MM.1S (cell line): ENCODE results near the gene IFT20.
A peak's percentile ranks its signal among the peaks of the same experiment; 100 is the strongest.

ENCODE experiments used
- DNase-seq: peaks from one replicate; pipeline ENCODE4 v3.0.0-alpha.2; 2015
- H2AFZ ChIP-seq: fragments of 300-600 bp; sonication (generic); 2 replicates; pipeline ENCODE4 v1.6.0; 2016; ENCODE audit warnings: antibody characterized with exemption, low read length
- H3F3A ChIP-seq: fragments of 300-600 bp; sonication (generic); 2 replicates; pipeline ENCODE4 v1.6.1; 2016; ENCODE audit warnings: mild to moderate bottlenecking, antibody characterized with exemption, low read length, moderate library complexity, mixed read lengths; ENCODE audit not compliant: insufficient read depth
- H3K27ac ChIP-seq: fragments of 300-600 bp; sonication (generic); 2 replicates; pipeline ENCODE4 v1.5.1; 2016; ENCODE audit warnings: mild to moderate bottlenecking, low read length
- H3K27me3 ChIP-seq: fragments of 300-600 bp; sonication (generic); replicated peaks from 2 replicates; pipeline ENCODE4 v1.6.0; 2016; ENCODE audit warnings: low read length; ENCODE audit not compliant: insufficient read depth
- H3K36me3 ChIP-seq: fragments of 300-600 bp; sonication (generic); replicated peaks from 2 replicates; pipeline ENCODE4 v1.6.1; 2016; ENCODE audit warnings: mild to moderate bottlenecking, low read length, mixed read lengths; ENCODE audit not compliant: insufficient read depth
- H3K4me1 ChIP-seq: fragments of 300-600 bp; sonication (generic); 2 replicates; pipeline ENCODE4 v1.6.1; 2016; ENCODE audit warnings: low read length, mixed read lengths
- H3K4me2 ChIP-seq: fragments of 300-600 bp; sonication (generic); 2 replicates; pipeline ENCODE4 v1.6.0; 2016; ENCODE audit warnings: low read depth, low read length
- H3K4me3 ChIP-seq: fragments of 300-600 bp; sonication (generic); 2 replicates; pipeline ENCODE4 v1.5.1; 2016; ENCODE audit warnings: low read length, mixed read lengths
- H3K79me2 ChIP-seq: fragments of 300-600 bp; sonication (generic); 2 replicates; pipeline ENCODE4 v1.6.1; 2016; ENCODE audit warnings: mixed run types, low read length, mixed read lengths
- H3K9ac ChIP-seq: fragments of 300-600 bp; sonication (generic); 2 replicates; pipeline ENCODE4 v1.6.1; 2016; ENCODE audit warnings: low read length, mixed read lengths
- H3K9me2 ChIP-seq: fragments of 300-600 bp; sonication (generic); replicated peaks from 2 replicates; pipeline ENCODE4 v1.6.1; 2016; ENCODE audit warnings: mild to moderate bottlenecking, low read length, mixed read lengths; ENCODE audit not compliant: insufficient read depth
- H3K9me3 ChIP-seq: fragments of 300-600 bp; sonication (generic); replicated peaks from 2 replicates; pipeline ENCODE4 v1.6.1; 2016; ENCODE audit warnings: mild to moderate bottlenecking, low read length, mixed read lengths; ENCODE audit not compliant: insufficient read depth
- H4K20me1 ChIP-seq: fragments of 300-600 bp; sonication (generic); 2 replicates; pipeline ENCODE4 v1.6.1; 2016; ENCODE audit warnings: mild to moderate bottlenecking, low read length, moderate library complexity, mixed read lengths; ENCODE audit not compliant: insufficient read depth
- CTCF ChIP-seq: fragments of 300-600 bp; sonication (generic); IDR thresholded peaks from 2 replicates; pipeline ENCODE4 v1.5.1; 2016; ENCODE audit warnings: antibody characterized with exemption, low read length, mixed read lengths
- EZH2 ChIP-seq: fragments of 300-600 bp; sonication (generic); optimal IDR thresholded peaks from 2 replicates; pipeline ENCODE3; 2017; ENCODE audit warnings: low read depth, mild to moderate bottlenecking, antibody characterized with exemption, low read length, mixed read lengths
- EZH2phosphoT487 ChIP-seq: fragments of 300-600 bp; sonication (generic); IDR thresholded peaks from 2 replicates; pipeline ENCODE4 v1.6.1; 2018; ENCODE audit warnings: antibody characterized with exemption, low read length

The IFT20 gene

GRCh38 chr17:28346746-28347246, 11.5 kb upstream of the IFT20 start:
- no peaks in the 10 kb centered on the region for H3K9me3 ChIP-seq
- no peak for TF ChIP-seq EZH2phosphoT487
- 0 out of 2 replicates have a peak, but pooled peaks have one; percentile 8 for TF ChIP-seq CTCF
- H3K27me3 ChIP-seq = no peaks in the 10 kb centered on the region
- no peak overlapping the region for H3K27ac ChIP-seq
- H3K4me1 ChIP-seq = peaks cover 26% of the 10 kb centered on the region
- DNase-seq = no peak
- H3K4me3 ChIP-seq = no peak overlapping the region
- H3F3A ChIP-seq = peaks cover 22% of the 10 kb centered on the region
- peaks cover 15% of the 10 kb centered on the region for H3K36me3 ChIP-seq
- no peaks in the 10 kb centered on the region for H3K9me2 ChIP-seq
- no peak overlapping the region for H2AFZ ChIP-seq
- H4K20me1 ChIP-seq = no peaks in the 10 kb centered on the region
- no peak overlapping the region for H3K9ac ChIP-seq
- no peak overlapping the region for H3K4me2 ChIP-seq
- no peaks in the 10 kb centered on the region for H3K79me2 ChIP-seq

GRCh38 chr17:28346199-28346580, 10.9 kb upstream of the IFT20 start:
- H3K4me1 ChIP-seq = peaks cover 26% of the 10 kb centered on the region
- DNase-seq = no peak
- no peaks in the 10 kb centered on the region for H3K9me3 ChIP-seq
- TF ChIP-seq EZH2 = no peak
- TF ChIP-seq EZH2phosphoT487 = no peak
- TF ChIP-seq CTCF = no peak
- no peaks in the 10 kb centered on the region for H4K20me1 ChIP-seq
- no peaks in the 10 kb centered on the region for H3K79me2 ChIP-seq
- no peak overlapping the region for H3K4me3 ChIP-seq
- no peak overlapping the region for H3K9ac ChIP-seq
- no peaks in the 10 kb centered on the region for H3K9me2 ChIP-seq
- no peaks in the 10 kb centered on the region for H3K27me3 ChIP-seq
- H3F3A ChIP-seq = peaks cover 22% of the 10 kb centered on the region
- no peak overlapping the region for H3K4me2 ChIP-seq
- no peak overlapping the region for H3K27ac ChIP-seq
- no peak overlapping the region for H2AFZ ChIP-seq
- H3K36me3 ChIP-seq = peaks cover 14% of the 10 kb centered on the region

GRCh38 chr17:28345419-28346198, 10.3 kb upstream of the IFT20 start:
- TF ChIP-seq EZH2phosphoT487 = no peak
- H4K20me1 ChIP-seq = no peaks in the 10 kb centered on the region
- no peak overlapping the region for H3K9ac ChIP-seq
- no peak overlapping the region for H3K27ac ChIP-seq
- no peak overlapping the region for H2AFZ ChIP-seq
- H3K4me1 ChIP-seq = peaks cover 26% of the 10 kb centered on the region
- H3K36me3 ChIP-seq = peaks cover 14% of the 10 kb centered on the region
- H3F3A ChIP-seq = peaks cover 22% of the 10 kb centered on the region
- no peaks in the 10 kb centered on the region for H3K27me3 ChIP-seq
- no peaks in the 10 kb centered on the region for H3K79me2 ChIP-seq
- H3K9me3 ChIP-seq = no peaks in the 10 kb centered on the region
- no peak overlapping the region for H3K4me2 ChIP-seq
- DNase-seq = no peak
- H3K4me3 ChIP-seq = no peak overlapping the region
- no peaks in the 10 kb centered on the region for H3K9me2 ChIP-seq

GRCh38 chr17:28344435-28344901, 9.2 kb upstream of the IFT20 start:
- Histone ChIP-seq H3K27me3 (no peaks in the 10 kb centered on the region), H4K20me1 (no peaks in the 10 kb centered on the region), H3K4me2 (peak overlapping the region; percentile 48), H3K27ac (peak overlapping the region; percentile 75; the same call in 1 of the 2 replicates), H3K9ac (no peak overlapping the region), H3K79me2 (peaks cover under 1% of the 10 kb centered on the region; the same call in 1 of the 2 replicates), H3K4me1 (peaks cover 26% of the 10 kb centered on the region), H2AFZ (no peak overlapping the region), H3K9me3 (no peaks in the 10 kb centered on the region), H3K4me3 (no peak overlapping the region), H3K36me3 (peaks cover 14% of the 10 kb centered on the region), H3F3A (peaks cover 22% of the 10 kb centered on the region), H3K9me2 (no peaks in the 10 kb centered on the region)
- no peak for TF ChIP-seq EZH2
- TF ChIP-seq EZH2phosphoT487 = no peak
- TF ChIP-seq CTCF = no peak
- DNase-seq = no peak
